Right lobe of liver (tissue), 6 donors: ENCODE results near the gene HSPBP1. TPM values are rescaled to one million over a fixed set of nuclear protein-coding genes. Genes with fewer than 3 reads are reported as not detected.

ENCODE experiments used
- ATAC-seq, 4 donors: fragments of 200-7000 bp; cut with Tn5 transposase; one replicate each; pipeline ENCODE4 v1.9.1; 2020; ENCODE audit warnings: mild to moderate bottlenecking in 4 of 4, moderate library complexity in 4 of 4
- DNase-seq, 3 donors: peaks; one replicate each; pipeline ENCODE4 v3.0.0-alpha.2; 2020
- H3K27ac ChIP-seq, 3 donors: fragments of 200-600 bp; one replicate each; pipeline ENCODE4 v1.8.0; 2022
- H3K27me3 ChIP-seq, 2 donors: fragments of 200-600 bp; one replicate each; pipeline ENCODE4 v1.8.0; 2022
- H3K36me3 ChIP-seq, 4 donors: fragments of 200-600 bp; sonication (generic) in 1 of 4; one replicate each; pipeline versions ENCODE4 v1.5.1 to v1.8.0; 2017 to 2022; ENCODE audit warnings: control low read depth in 1 of 4
- H3K4me1 ChIP-seq, 4 donors: fragments of 200-600 bp; sonication (generic) in 1 of 4; one replicate each; pipeline versions ENCODE4 v1.5.1 to v1.8.0; 2017 to 2022; ENCODE audit warnings: control low read depth in 1 of 4
- H3K4me3 ChIP-seq, 3 donors: fragments of 200-600 bp; one replicate each; pipeline ENCODE4 v1.8.0; 2022
- H3K9me3 ChIP-seq, 4 donors: fragments of 200-600 bp; sonication (generic) in 1 of 4; one replicate each; pipeline versions ENCODE4 v1.5.1 to v1.8.0; 2017 to 2022; ENCODE audit warnings: control low read depth in 1 of 4
- POLR2A ChIP-seq: fragments of 450-650 bp; IDR thresholded peaks from one replicate; pipeline ENCODE4 v1.6.1; 2017; ENCODE audit warnings: antibody characterized with exemption, mild to moderate bottlenecking
- WGBS: methylation state at CpG from one replicate; pipeline ENCODE4 v1.1.6; 2018; ENCODE audit warnings: low coverage, low lambda C conversion rate; ENCODE audit not compliant: insufficient coverage; ENCODE audit errors: missing lambda C conversion rate; 5-methylcytosine and 5-hydroxymethylcytosine counted together
- intact Hi-C, 2 donors: fragments of 100-400 bp; cut with DNase I; formaldehyde crosslinking; loops; one replicate each; pipeline versions ENCODE4 v1.11.2 to v1.14.1; 2022
- total RNA-seq, 6 experiments: library from RNA; depleted of rRNA in 2 of 6; stranded (reverse); fragments of >200 nt in 2 of 6; fragmentation: NEBNext Ultra II Directional in 3 of 6; extraction: Animal tissue kit (Norgen Biotek cat#: 25700) in 3 of 6; gene quantifications; one replicate each; pipeline versions ENCODE4 v1.1.0 to v1.2.4, GENCODE V29; 2016 to 2023
- TF ChIP-seq, protein P1 (sequence below), 4 donors: fragments of 200-600 bp in 3 of 4; fragments of 450-650 bp in 1 of 4; IDR thresholded peaks; one replicate each; pipeline versions ENCODE4 v1.5.1 to v1.8.0; 2016 to 2022; ENCODE audit warnings: antibody characterized with exemption in 4 of 4, mild to moderate bottlenecking in 2 of 4
- donor health status: DM: no; HTN: yes; CAD: no.
- donor health status: DM: no; HTN: no; CAD: no.
- donor health status: DM: no; HTN: no; CAD: no.
- donor health status: DM: no; HTN: yes; CAD: no.
- donor health status: DM: no; HTN: yes; CAD: no.

The HSPBP1 gene
- total RNA-seq, 6 experiments from 2014 or later = 11.3 to 28.3 (median 15.6) TPM

DNA sequence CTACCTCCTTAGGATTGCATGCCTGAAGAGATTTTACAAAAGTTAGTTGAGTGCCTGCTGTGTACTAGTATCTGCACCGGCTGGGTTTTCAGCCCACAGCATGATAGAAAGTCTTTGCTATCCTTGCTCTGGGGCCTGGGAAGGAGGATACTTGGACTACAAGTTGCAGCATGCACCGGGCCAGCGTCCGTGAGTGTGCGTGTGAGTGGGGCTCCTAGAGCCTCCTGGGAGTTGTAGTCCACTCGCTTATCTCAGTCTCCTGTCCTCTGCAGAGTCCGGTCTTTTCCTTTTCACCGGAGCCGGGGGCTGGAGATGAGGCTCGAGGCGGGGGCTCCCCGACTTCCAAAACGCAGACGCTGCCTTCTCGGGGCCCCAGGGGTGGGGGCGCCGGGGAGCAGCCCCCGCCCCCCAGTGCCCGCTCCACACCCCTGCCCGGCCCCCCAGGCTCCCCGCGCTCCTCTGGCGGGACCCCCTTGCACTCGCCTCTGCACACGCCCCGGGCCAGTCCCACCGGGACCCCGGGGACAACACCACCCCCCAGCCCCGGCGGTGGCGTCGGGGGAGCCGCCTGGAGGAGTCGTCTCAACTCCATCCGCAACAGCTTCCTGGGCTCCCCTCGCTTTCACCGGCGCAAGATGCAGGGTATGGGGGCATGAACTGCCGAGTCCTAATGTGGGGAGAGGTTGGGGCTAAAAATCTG is 24.5 kb upstream of the HSPBP1 start:
- no peaks in the 10 kb centered on the region for H3K36me3 ChIP-seq
- no peak overlapping the region for H3K27ac ChIP-seq
- H3K27me3 ChIP-seq = no peaks in the 10 kb centered on the region
- no peaks in the 10 kb centered on the region for H3K4me1 ChIP-seq
- no peak overlapping the region for H3K4me3 ChIP-seq
- intact Hi-C loops = loop anchor here in 1 of 2 donors (10.0 kb wide), 1 partner anchor 100 kb away; the partner anchor contains the start of gene UBE2S
- 92% methylated on average over 8 of the region's 39 CpGs for WGBS
- TF ChIP-seq, protein P1, sequence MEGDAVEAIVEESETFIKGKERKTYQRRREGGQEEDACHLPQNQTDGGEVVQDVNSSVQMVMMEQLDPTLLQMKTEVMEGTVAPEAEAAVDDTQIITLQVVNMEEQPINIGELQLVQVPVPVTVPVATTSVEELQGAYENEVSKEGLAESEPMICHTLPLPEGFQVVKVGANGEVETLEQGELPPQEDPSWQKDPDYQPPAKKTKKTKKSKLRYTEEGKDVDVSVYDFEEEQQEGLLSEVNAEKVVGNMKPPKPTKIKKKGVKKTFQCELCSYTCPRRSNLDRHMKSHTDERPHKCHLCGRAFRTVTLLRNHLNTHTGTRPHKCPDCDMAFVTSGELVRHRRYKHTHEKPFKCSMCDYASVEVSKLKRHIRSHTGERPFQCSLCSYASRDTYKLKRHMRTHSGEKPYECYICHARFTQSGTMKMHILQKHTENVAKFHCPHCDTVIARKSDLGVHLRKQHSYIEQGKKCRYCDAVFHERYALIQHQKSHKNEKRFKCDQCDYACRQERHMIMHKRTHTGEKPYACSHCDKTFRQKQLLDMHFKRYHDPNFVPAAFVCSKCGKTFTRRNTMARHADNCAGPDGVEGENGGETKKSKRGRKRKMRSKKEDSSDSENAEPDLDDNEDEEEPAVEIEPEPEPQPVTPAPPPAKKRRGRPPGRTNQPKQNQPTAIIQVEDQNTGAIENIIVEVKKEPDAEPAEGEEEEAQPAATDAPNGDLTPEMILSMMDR (IDR thresholded peaks at IDR 0.05) = no peak
- no peak for TF ChIP-seq POLR2A
- ATAC-seq (peak; percentile 49 to 61 (median 54)), DNase-seq (peak in 1 of 3 donors; percentile 45)
- H3K9me3 ChIP-seq = no peaks in the 10 kb centered on the region

DNA sequence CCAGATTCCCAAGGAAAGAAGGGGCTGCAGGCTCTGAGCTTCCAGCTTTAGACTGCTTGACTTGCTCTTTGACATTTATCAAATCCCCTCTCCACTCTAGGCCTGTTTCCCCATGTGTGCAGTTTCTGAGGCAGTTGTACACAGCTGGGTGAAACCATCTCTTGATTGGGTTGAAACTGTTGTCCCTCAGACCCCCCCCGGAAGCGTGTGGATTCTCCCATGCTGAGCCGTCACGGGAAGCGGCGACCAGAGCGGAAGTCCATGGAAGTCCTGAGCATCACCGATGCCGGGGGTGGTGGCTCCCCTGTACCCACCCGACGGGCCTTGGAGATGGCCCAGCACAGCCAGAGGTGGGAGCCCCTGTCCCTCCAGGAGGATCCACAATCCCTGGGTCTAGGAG is 23.6 kb upstream of the HSPBP1 start:
- Histone ChIP-seq H3K9me3 (no peaks in the 10 kb centered on the region), H3K4me3 (no peak overlapping the region), H3K4me1 (no peaks in the 10 kb centered on the region), H3K27me3 (no peaks in the 10 kb centered on the region), H3K27ac (no peak overlapping the region), H3K36me3 (no peaks in the 10 kb centered on the region)
- no CpG with 5 or more reads among the region's 11 CpGs for WGBS
- intact Hi-C loops = loop anchor here in 1 of 2 donors (10.0 kb wide), 1 partner anchor 101 kb away; the partner anchor contains the start of gene UBE2S
- ATAC-seq = no peak
- TF ChIP-seq, protein P1 (IDR thresholded peaks at IDR 0.05) = no peak
- TF ChIP-seq POLR2A = no peak
- DNase-seq = no peak

DNA sequence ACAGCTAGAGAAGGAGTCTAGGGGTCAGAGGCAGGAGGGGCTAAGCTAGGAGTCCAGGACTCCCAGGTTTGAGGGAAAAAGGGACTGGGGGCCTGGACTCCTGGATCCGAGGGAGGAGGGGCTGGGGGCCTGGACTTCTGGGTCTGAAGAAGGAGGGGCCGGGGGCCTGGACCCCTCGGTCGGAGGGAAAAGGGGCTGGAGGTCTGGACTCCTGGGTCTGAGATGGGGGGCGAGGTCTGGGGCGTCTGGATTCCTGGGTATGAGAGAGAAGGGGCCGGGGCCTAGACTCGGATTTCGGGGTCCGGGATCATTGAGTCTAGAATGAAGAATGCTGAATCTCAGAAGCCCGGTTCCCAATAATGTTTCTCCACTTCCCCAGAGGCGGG is 22.4 kb upstream of the HSPBP1 start:
- Histone ChIP-seq H3K27ac (no peak overlapping the region), H3K4me1 (no peaks in the 10 kb centered on the region), H3K9me3 (no peaks in the 10 kb centered on the region), H3K4me3 (no peak overlapping the region), H3K27me3 (no peaks in the 10 kb centered on the region), H3K36me3 (no peaks in the 10 kb centered on the region)
- TF ChIP-seq POLR2A = no peak
- TF ChIP-seq, protein P1 (IDR thresholded peaks at IDR 0.05) = no peak
- WGBS = 49% methylated on average over 10 of the region's 12 CpGs
- DNase-seq (no peak), ATAC-seq (no peak)
- intact Hi-C loops = loop anchor here in 1 of 2 donors (10.0 kb wide), 1 partner anchor 102 kb away; the partner anchor contains the start of gene UBE2S

DNA sequence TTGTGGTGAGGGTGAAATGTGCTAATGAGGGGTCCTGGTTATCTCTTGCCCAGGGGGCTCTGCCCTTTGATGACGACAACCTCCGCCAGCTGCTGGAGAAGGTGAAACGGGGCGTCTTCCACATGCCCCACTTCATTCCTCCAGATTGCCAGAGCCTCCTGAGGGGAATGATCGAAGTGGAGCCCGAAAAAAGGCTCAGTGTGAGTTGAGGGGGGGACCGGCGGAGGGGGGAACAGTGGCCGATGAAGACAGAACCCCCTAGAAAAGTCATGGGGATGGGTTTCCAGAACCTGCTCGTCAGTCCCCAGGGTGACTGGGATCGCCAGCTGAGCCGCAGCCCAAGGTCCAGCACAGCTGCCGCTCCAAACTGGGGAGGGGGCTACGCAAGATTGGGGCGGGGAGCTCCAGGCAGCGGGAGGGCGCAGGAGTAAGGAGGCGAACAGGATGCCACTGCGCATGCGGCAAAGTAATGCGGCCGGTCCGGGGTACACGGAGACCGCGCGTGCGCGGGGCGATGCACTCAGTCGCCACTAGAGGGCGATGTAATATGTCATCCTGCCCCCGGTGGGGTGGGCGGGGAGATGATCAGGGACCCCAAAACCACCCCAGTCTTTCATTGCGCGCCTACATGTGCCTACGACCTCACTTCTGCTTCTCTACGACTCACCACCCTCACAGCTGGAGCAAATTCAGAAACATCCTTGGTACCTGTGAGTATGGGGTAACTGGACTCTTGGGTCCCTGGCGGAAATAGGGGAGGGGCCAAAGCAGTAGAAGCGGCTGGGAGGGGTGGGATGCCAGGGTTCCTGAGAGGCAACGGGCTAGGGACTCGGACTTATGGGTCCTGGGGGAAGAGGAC is 21.8 kb upstream of the HSPBP1 start:
- WGBS = 9% methylated on average over 8 of the region's 42 CpGs

More for the DNA sequence above, 21.8 kb upstream of the HSPBP1 start:
- ATAC-seq (peak; percentile 86 to 97 (median 95)), DNase-seq (peak; percentile 89 to 91 (median 91))
- H3K4me1 ChIP-seq = no peaks in the 10 kb centered on the region
- peak overlapping the region in 2 of 3 donors; percentile 17 to 42 for H3K4me3 ChIP-seq
- H3K27ac ChIP-seq = no peak overlapping the region
- H3K27me3 ChIP-seq = no peaks in the 10 kb centered on the region
- no peak for TF ChIP-seq POLR2A
- TF ChIP-seq, protein P1 (IDR thresholded peaks at IDR 0.05) = peak; percentile 95 to 97 (median 96)
- no peaks in the 10 kb centered on the region for H3K9me3 ChIP-seq
- no peaks in the 10 kb centered on the region for H3K36me3 ChIP-seq
- intact Hi-C loops = loop anchor here in 1 of 2 donors (10.0 kb wide), 1 partner anchor 103 kb away; the partner anchor contains the start of gene UBE2S
